Gastroesophageal sphincter (tissue), 4 donors: ENCODE measurements around the gene CALY. TPM values are rescaled to one million over a fixed set of nuclear protein-coding genes. Genes with fewer than 3 reads are reported as not detected.
A peak's percentile ranks its signal among the peaks of the same experiment; 100 is the strongest.

Source experiments
- ATAC-seq: fragments of 150-250 bp; one replicate; pipeline ENCODE4 v1.9.1; 2016; ENCODE audit warnings: mild to moderate bottlenecking, moderate library complexity
- H3K27ac ChIP-seq, 4 donors: fragments of 200-600 bp; sonication (generic) in 3 of 4; 1 replicate in 3 of 4; 2 replicates in 1 of 4; pipeline ENCODE4 v1.5.1; 2016 to 2019
- H3K27me3 ChIP-seq: fragments of 200-600 bp; sonication (generic); one replicate; pipeline ENCODE4 v1.5.1; 2019
- H3K36me3 ChIP-seq, 2 donors: fragments of 200-600 bp; sonication (generic); one replicate each; pipeline ENCODE4 v1.5.1; 2019; ENCODE audit warnings: control low read depth in 1 of 2
- H3K4me1 ChIP-seq, 3 donors: fragments of 200-600 bp; sonication (generic); 1 replicate in 2 of 3; 2 replicates in 1 of 3; pipeline ENCODE4 v1.5.1; 2016 to 2019; ENCODE audit warnings: control low read depth in 2 of 3
- H3K4me3 ChIP-seq, 2 donors: fragments of 200-600 bp; sonication (generic); one replicate each; pipeline ENCODE4 v1.5.1; 2019; ENCODE audit warnings: mild to moderate bottlenecking in 1 of 2, moderate library complexity in 1 of 2
- H3K9me3 ChIP-seq, 3 donors: fragments of 200-600 bp; sonication (generic); one replicate each; pipeline ENCODE4 v1.5.1; 2017 to 2019; ENCODE audit warnings: control low read depth in 2 of 3
- CTCF ChIP-seq, 4 experiments: fragments of 200-600 bp in 2 of 4; fragments of 450-650 bp in 2 of 4; sonication (generic) in 1 of 4; IDR thresholded peaks; one replicate each; pipeline ENCODE4 v1.5.1; 2017 to 2019; ENCODE audit warnings: antibody characterized with exemption in 4 of 4, mild to moderate bottlenecking in 2 of 4, moderate library complexity in 2 of 4
- EP300 ChIP-seq: sonication (generic); formaldehyde crosslinking; IDR thresholded peaks from one replicate; pipeline ENCODE4 v1.6.1; 2017; ENCODE audit warnings: antibody characterized with exemption, mild to moderate bottlenecking
- POLR2A ChIP-seq, 2 donors: fragments of 450-650 bp; IDR thresholded peaks; one replicate each; pipeline ENCODE4 v1.6.1; 2017; ENCODE audit warnings: antibody characterized with exemption in 2 of 2, mild to moderate bottlenecking in 2 of 2, moderate library complexity in 1 of 2
- POLR2AphosphoS5 ChIP-seq: sonication (generic); formaldehyde crosslinking; IDR thresholded peaks from one replicate; pipeline ENCODE4 v1.6.1; 2017; ENCODE audit warnings: antibody characterized with exemption
- WGBS, 2 donors: methylation state at CpG; one replicate each; pipeline ENCODE4 v1.1.5; 2018; ENCODE audit warnings: low coverage in 1 of 2; 5-methylcytosine and 5-hydroxymethylcytosine counted together
- total RNA-seq, 4 donors: library from RNA; depleted of rRNA; stranded (reverse); fragments of >200 nt; gene quantifications; one replicate each; pipeline ENCODE4 v1.1.0, GENCODE V29; 2016

Gene CALY
- total RNA-seq, 4 donors from 2014 or later: 0.47 to 1.5 (median 1.5) TPM; not detected in 1

- Histone ChIP-seq H3K27me3 (peaks cover 88% of the 10 kb centered on the region), H3K4me1 (peaks cover 0 to 36% (median 26%) of the 10 kb centered on the region in 3 donors), H3K9me3 (no peaks in the 10 kb centered on the region), H3K4me3 (no peak overlapping the region), H3K27ac (no peak overlapping the region), H3K36me3 (no peaks in the 10 kb centered on the region)
- ATAC-seq: no peak
- TF ChIP-seq EP300 (no peak), POLR2A (IDR thresholded peaks at IDR 0.05) (no peak), CTCF (IDR thresholded peaks at IDR 0.05) (no peak), POLR2AphosphoS5 (no peak)
- WGBS, 2 donors: 74 to 75% methylated on average over 3 to 24 of the region's 30 CpGs
Measured at GRCh38 chr10:133332936-133333699, 3.6 kb downstream of the CALY start.

- H3K4me3 ChIP-seq: peak overlapping the region in 1 of 2 donors; percentile 35
- peak; percentile 85 for ATAC-seq
- 3 to 15% methylated on average over 17 of the region's 37 CpGs for WGBS, 2 donors
Measured at GRCh38 chr10:133329491-133330202, 7.0 kb downstream of the CALY start.

GRCh38 chr10:133328358-133329343 is 8.0 kb downstream of the CALY start:
- peaks cover 92% of the 10 kb centered on the region for H3K27me3 ChIP-seq
- H3K36me3 ChIP-seq: no peaks in the 10 kb centered on the region
- ATAC-seq: no peak
- TF ChIP-seq EP300 (no peak), POLR2A (IDR thresholded peaks at IDR 0.05) (no peak), CTCF (IDR thresholded peaks at IDR 0.05) (no peak), POLR2AphosphoS5 (no peak)
- H3K4me1 ChIP-seq: peaks cover 3 to 34% (median 19%) of the 10 kb centered on the region in 3 donors
- WGBS, 2 donors: 83 to 88% methylated on average over 5 of the region's 15 CpGs
- H3K4me3 ChIP-seq: no peak overlapping the region
- H3K9me3 ChIP-seq: no peaks in the 10 kb centered on the region
- H3K27ac ChIP-seq: no peak overlapping the region

More at GRCh38 chr10:133329491-133330202, 7.0 kb downstream of the CALY start:
- Histone ChIP-seq H3K9me3 (no peaks in the 10 kb centered on the region), H3K27ac (no peak overlapping the region), H3K36me3 (no peaks in the 10 kb centered on the region), H3K4me1 (peaks cover 3 to 28% (median 17%) of the 10 kb centered on the region in 3 donors), H3K27me3 (peaks cover 88% of the 10 kb centered on the region)
- TF ChIP-seq POLR2A (IDR thresholded peaks at IDR 0.05) (no peak), CTCF (IDR thresholded peaks at IDR 0.05) (peak in 3 of 4 experiments; percentile 85 to 96 (median 85)), EP300 (no peak), POLR2AphosphoS5 (peak; percentile 45)

GRCh38 chr10:133327651-133328357 is 8.9 kb downstream of the CALY start:
- no peak overlapping the region for H3K4me3 ChIP-seq
- H3K36me3 ChIP-seq: no peaks in the 10 kb centered on the region
- H3K4me1 ChIP-seq: peaks cover 3 to 34% (median 19%) of the 10 kb centered on the region in 3 donors
- no CpG with 5 or more reads among the region's 12 CpGs for WGBS, 2 donors
- H3K27ac ChIP-seq: no peak overlapping the region
- H3K27me3 ChIP-seq: peaks cover 84% of the 10 kb centered on the region
- ATAC-seq: no peak
- TF ChIP-seq POLR2AphosphoS5 (no peak), EP300 (no peak), CTCF (IDR thresholded peaks at IDR 0.05) (no peak), POLR2A (IDR thresholded peaks at IDR 0.05) (no peak)
- no peaks in the 10 kb centered on the region for H3K9me3 ChIP-seq
